Gastroesophageal sphincter (tissue), 4 donors: ENCODE data around the gene FKBP9. TPM values are rescaled to one million over a fixed set of nuclear protein-coding genes. Genes with fewer than 3 reads are reported as not detected.

ENCODE experiments used
- ATAC-seq: fragments of 150-250 bp; one replicate; pipeline ENCODE4 v1.9.1; 2016; ENCODE audit warnings: mild to moderate bottlenecking, moderate library complexity
- H3K27ac ChIP-seq, 4 donors: fragments of 200-600 bp; sonication (generic) in 3 of 4; 1 replicate in 3 of 4; 2 replicates in 1 of 4; pipeline ENCODE4 v1.5.1; 2016 to 2019
- H3K27me3 ChIP-seq: fragments of 200-600 bp; sonication (generic); one replicate; pipeline ENCODE4 v1.5.1; 2019
- H3K36me3 ChIP-seq, 2 donors: fragments of 200-600 bp; sonication (generic); one replicate each; pipeline ENCODE4 v1.5.1; 2019; ENCODE audit warnings: control low read depth in 1 of 2
- H3K4me1 ChIP-seq, 3 donors: fragments of 200-600 bp; sonication (generic); 1 replicate in 2 of 3; 2 replicates in 1 of 3; pipeline ENCODE4 v1.5.1; 2016 to 2019; ENCODE audit warnings: control low read depth in 2 of 3
- H3K4me3 ChIP-seq, 2 donors: fragments of 200-600 bp; sonication (generic); one replicate each; pipeline ENCODE4 v1.5.1; 2019; ENCODE audit warnings: mild to moderate bottlenecking in 1 of 2, moderate library complexity in 1 of 2
- H3K9me3 ChIP-seq, 3 donors: fragments of 200-600 bp; sonication (generic); one replicate each; pipeline ENCODE4 v1.5.1; 2017 to 2019; ENCODE audit warnings: control low read depth in 2 of 3
- CTCF ChIP-seq, 4 experiments: fragments of 200-600 bp in 2 of 4; fragments of 450-650 bp in 2 of 4; sonication (generic) in 1 of 4; IDR thresholded peaks; one replicate each; pipeline ENCODE4 v1.5.1; 2017 to 2019; ENCODE audit warnings: antibody characterized with exemption in 4 of 4, mild to moderate bottlenecking in 2 of 4, moderate library complexity in 2 of 4
- EP300 ChIP-seq: sonication (generic); formaldehyde crosslinking; IDR thresholded peaks from one replicate; pipeline ENCODE4 v1.6.1; 2017; ENCODE audit warnings: antibody characterized with exemption, mild to moderate bottlenecking
- POLR2A ChIP-seq, 2 donors: fragments of 450-650 bp; IDR thresholded peaks; one replicate each; pipeline ENCODE4 v1.6.1; 2017; ENCODE audit warnings: antibody characterized with exemption in 2 of 2, mild to moderate bottlenecking in 2 of 2, moderate library complexity in 1 of 2
- POLR2AphosphoS5 ChIP-seq: sonication (generic); formaldehyde crosslinking; IDR thresholded peaks from one replicate; pipeline ENCODE4 v1.6.1; 2017; ENCODE audit warnings: antibody characterized with exemption
- WGBS, 2 donors: methylation state at CpG; one replicate each; pipeline ENCODE4 v1.1.5; 2018; ENCODE audit warnings: low coverage in 1 of 2; 5-methylcytosine and 5-hydroxymethylcytosine counted together
- total RNA-seq, 4 donors: library from RNA; depleted of rRNA; stranded (reverse); fragments of >200 nt; gene quantifications; one replicate each; pipeline ENCODE4 v1.1.0, GENCODE V29; 2016

Gene FKBP9
- total RNA-seq, 4 donors from 2014 or later: 94.8 to 141 (median 135) TPM

GRCh38 chr7:32935558-32935957 lies 21.7 kb upstream of the FKBP9 start:
- no peak for ATAC-seq
- H3K4me1 ChIP-seq: peaks cover 5 to 55% (median 21%) of the 10 kb centered on the region in 3 donors
- 86 to 100% methylated on average over 1 of the region's 1 CpG for WGBS, 2 donors
- H3K27ac ChIP-seq: peak overlapping the region in 1 of 4 donors; percentile 66
- no peak overlapping the region for H3K4me3 ChIP-seq
- H3K36me3 ChIP-seq: peaks cover 0 to 33% of the 10 kb centered on the region in 2 donors
- H3K27me3 ChIP-seq: no peaks in the 10 kb centered on the region
- no peaks in the 10 kb centered on the region for H3K9me3 ChIP-seq
- TF ChIP-seq CTCF (IDR thresholded peaks at IDR 0.05) (no peak), POLR2A (IDR thresholded peaks at IDR 0.05) (no peak), POLR2AphosphoS5 (no peak), EP300 (no peak)

- no peaks in the 10 kb centered on the region for H3K27me3 ChIP-seq
- H3K4me3 ChIP-seq: no peak overlapping the region
- 47 to 73% methylated on average over 2 to 3 of the region's 3 CpGs for WGBS, 2 donors
- ATAC-seq: no peak
- H3K27ac ChIP-seq: peak overlapping the region in 3 of 4 donors; percentile 40 to 66 (median 60)
- H3K36me3 ChIP-seq: peaks cover 0 to 21% of the 10 kb centered on the region in 2 donors
- H3K9me3 ChIP-seq: no peaks in the 10 kb centered on the region
- peaks cover 5 to 64% (median 21%) of the 10 kb centered on the region in 3 donors for H3K4me1 ChIP-seq
- no peak for TF ChIP-seq CTCF (IDR thresholded peaks at IDR 0.05)
- TF ChIP-seq EP300: no peak
- no peak for TF ChIP-seq POLR2A (IDR thresholded peaks at IDR 0.05)
These were observed 20.6 kb upstream of the FKBP9 start for GRCh38 chr7:32936689-32937088.

GRCh38 chr7:32937344-32938174 lies 19.7 kb upstream of the FKBP9 start:
- peaks cover 0 to 13% of the 10 kb centered on the region in 2 donors for H3K36me3 ChIP-seq
- H3K4me1 ChIP-seq: peaks cover 5 to 67% (median 21%) of the 10 kb centered on the region in 3 donors
- H3K4me3 ChIP-seq: no peak overlapping the region
- TF ChIP-seq EP300 (no peak), POLR2A (IDR thresholded peaks at IDR 0.05) (no peak), CTCF (IDR thresholded peaks at IDR 0.05) (no peak), POLR2AphosphoS5 (peak; percentile 51)
- 35 to 60% methylated on average over 2 to 6 of the region's 10 CpGs for WGBS, 2 donors
- H3K9me3 ChIP-seq: no peaks in the 10 kb centered on the region
- ATAC-seq: no peak
- H3K27me3 ChIP-seq: no peaks in the 10 kb centered on the region
- H3K27ac ChIP-seq: peak overlapping the region in 3 of 4 donors; percentile 40 to 66 (median 60)

- H3K4me1 ChIP-seq: peaks cover 5 to 60% (median 21%) of the 10 kb centered on the region in 3 donors
- WGBS, 2 donors: 6 to 16% methylated on average over 5 of the region's 5 CpGs
These were observed 16.1 kb upstream of the FKBP9 start for GRCh38 chr7:32941181-32941580.

More at GRCh38 chr7:32941181-32941580, 16.1 kb upstream of the FKBP9 start:
- no peaks in the 10 kb centered on the region for H3K9me3 ChIP-seq
- H3K27me3 ChIP-seq: no peaks in the 10 kb centered on the region
- H3K27ac ChIP-seq: peak overlapping the region; percentile 88 to 96 (median 94)
- H3K36me3 ChIP-seq: no peaks in the 10 kb centered on the region
- no peak for ATAC-seq
- TF ChIP-seq POLR2A (IDR thresholded peaks at IDR 0.05) (no peak), CTCF (IDR thresholded peaks at IDR 0.05) (no peak), EP300 (no peak), POLR2AphosphoS5 (no peak)
- H3K4me3 ChIP-seq: peak overlapping the region; percentile 74 to 76
